Caki2 (cell line): ENCODE results near the gene MTUS2. TPM values are rescaled to one million over a fixed set of nuclear protein-coding genes. Genes with fewer than 3 reads are reported as not detected.

Source experiments
- DNase-seq: peaks from one replicate; pipeline ENCODE4 v3.0.0-alpha.2; 2015; ENCODE audit warnings: low read depth
- in situ Hi-C: cut with HindIII; loops from 2 replicates; pipeline ENCODE4 v1.10.0; 2016; ENCODE audit warnings: low sequenced_read_pairs, low pct_unique_long_range_greater_than_20kb, mixed read lengths
- total RNA-seq: library from RNA; depleted of rRNA; stranded (reverse); fragments of >200 nt; shearing (Covaris generic); gene quantifications from 2 replicates; pipeline ENCODE4 v1.2.3, GENCODE V29; 2014; ENCODE audit warnings: low replicate concordance

MTUS2 gene
- total RNA-seq, 1 experiment from 2014 or later = not detected

- DNase-seq = no peak
- in situ Hi-C loops = no loop called here
These were observed 667.6 kb downstream of the MTUS2 start for GRCh38 chr13:29487466-29488454.

- DNase-seq = no peak
- in situ Hi-C loops = no loop called here
These were observed 669.8 kb downstream of the MTUS2 start for GRCh38 chr13:29489650-29490560.

GRCh38 chr13:29490561-29490885, 670.4 kb downstream of the MTUS2 start:
- in situ Hi-C loops = no loop called here

GRCh38 chr13:29491248-29491647, 671.1 kb downstream of the MTUS2 start:
- in situ Hi-C loops = no loop called here
- DNase-seq = no peak

More at GRCh38 chr13:29490561-29490885, 670.4 kb downstream of the MTUS2 start:
- DNase-seq = no peak

- in situ Hi-C loops = no loop called here
- DNase-seq = no peak
These were observed 673.7 kb downstream of the MTUS2 start for GRCh38 chr13:29493796-29494195.

- in situ Hi-C loops = no loop called here
- no peak for DNase-seq
These were observed 674.4 kb downstream of the MTUS2 start for GRCh38 chr13:29494520-29494919.

- in situ Hi-C loops = no loop called here
- DNase-seq = no peak
These were observed 676.1 kb downstream of the MTUS2 start for GRCh38 chr13:29496241-29496712.

- no peak for DNase-seq
- in situ Hi-C loops = no loop called here
These were observed 677.1 kb downstream of the MTUS2 start for GRCh38 chr13:29497137-29497654.

GRCh38 chr13:29498426-29499040, 678.4 kb downstream of the MTUS2 start:
- no peak for DNase-seq
- in situ Hi-C loops = no loop called here

- in situ Hi-C loops = no loop called here
- no peak for DNase-seq
These were observed 679.5 kb downstream of the MTUS2 start for GRCh38 chr13:29499506-29500165.

- in situ Hi-C loops = no loop called here
- peak; percentile 78 for DNase-seq
These were observed 680.2 kb downstream of the MTUS2 start for GRCh38 chr13:29500386-29500785.

GRCh38 chr13:29501674-29502073, 681.5 kb downstream of the MTUS2 start:
- DNase-seq = no peak
- in situ Hi-C loops = no loop called here

- DNase-seq = no peak
- in situ Hi-C loops = no loop called here
These were observed 682.4 kb downstream of the MTUS2 start for GRCh38 chr13:29502391-29503008.

GRCh38 chr13:29503041-29503837, 683.1 kb downstream of the MTUS2 start:
- in situ Hi-C loops = no loop called here
- DNase-seq = no peak

GRCh38 chr13:29504691-29505090, 684.6 kb downstream of the MTUS2 start:
- DNase-seq = no peak
- in situ Hi-C loops = no loop called here

- in situ Hi-C loops = no loop called here
- DNase-seq = no peak
These were observed 685.4 kb downstream of the MTUS2 start for GRCh38 chr13:29505511-29505910.

GRCh38 chr13:29505950-29506349, 685.8 kb downstream of the MTUS2 start:
- in situ Hi-C loops = no loop called here
- no peak for DNase-seq
